Measurements from ENCODE around the gene PDE6C.

GRCh38 chr10:93628858-93629257, 16.5 kb downstream of the PDE6C start:
- TF ChIP-seq CTCF (IDR thresholded peaks at IDR 0.05), result no peak
- TF ChIP-seq EZH2 (IDR thresholded peaks at IDR 0.05; ENCODE audit: borderline replicate concordance, insufficient read depth, low read depth, low read length, poor library complexity, severe bottlenecking), result no peak

Data from B cell (primary cell).